GM12878 (cell line): Measurements from ENCODE around the gene TSHZ2. TPM values are rescaled to one million over a fixed set of nuclear protein-coding genes. Genes with fewer than 3 reads are reported as not detected.

Source experiments
- ATAC-seq: fragments of 200-7000 bp; cut with Tn5 transposase; 3 replicates; pipeline ENCODE4 v1.9.1; 2020; ENCODE audit warnings: mild to moderate bottlenecking, moderate library complexity
- BruUV-seq: library from RNA; stranded (reverse); fragments of 400-500 nt; replicated peaks from 2 replicates; lab custom pipeline; 2021; lab: Mats Ljungman, UMichigan
- CTCF ChIA-PET: fragments of 300-600 bp; sonication (Branson Sonifier 250); formaldehyde crosslinking; extraction: SDS; loops from one replicate; lab custom pipeline; 2021; ENCODE audit warnings: inconsistent platforms; lab: Yijun Ruan, JAX
- POLR2A ChIA-PET: fragments of 350-600 bp; formaldehyde crosslinking; extraction: SDS; loops from one replicate; lab custom pipeline; 2021; ENCODE audit warnings: inconsistent platforms; lab: Charles Lee
- RAD21 ChIA-PET: fragments of 300-600 bp; sonication (Branson Sonifier 250); formaldehyde crosslinking; loops from one replicate; lab custom pipeline; 2023; ENCODE audit warnings: antibody characterized with exemption; ENCODE audit not compliant: unreplicated experiment; lab: Charles Lee
- SMC1A ChIA-PET: fragments of 300-600 bp; sonication (Branson Sonifier 250); formaldehyde crosslinking; loops from one replicate; lab custom pipeline; 2023; ENCODE audit not compliant: unreplicated experiment, uncharacterized antibody; lab: Charles Lee
- DNase-seq: peaks from one replicate; pipeline ENCODE4 v3.0.0-alpha.2; 2011; ENCODE audit warnings: low read depth, low spot score
- FAIRE-seq: peaks from 3 replicates; lab custom pipeline; 2011; peaks lifted over from hg19 to GRCh38; lab: Jason Lieb, UNC
- H2AFZ ChIP-seq: 2 replicates; pipeline ENCODE4 v1.6.0; 2011; ENCODE audit warnings: low read depth, low read length, control low read depth; ENCODE audit not compliant: control insufficient read depth
- H3K27ac ChIP-seq: 2 replicates; pipeline ENCODE4 v1.5.1; 2011; ENCODE audit warnings: control low read depth; ENCODE audit not compliant: control insufficient read depth, insufficient read depth
- H3K27me3 ChIP-seq, 2 experiments: replicated peaks in 1 of 2; 2 replicates each; pipeline versions ENCODE4 v1.6.0 to v1.6.1; 2011; ENCODE audit warnings: low read length in 1 of 2; ENCODE audit not compliant: control insufficient read depth in 2 of 2, insufficient read depth in 2 of 2
- H3K36me3 ChIP-seq, 2 experiments: 2 replicates each; pipeline ENCODE4 v1.5.1; 2011; ENCODE audit warnings: low read length in 1 of 2; ENCODE audit not compliant: control insufficient read depth in 2 of 2, insufficient read depth in 2 of 2
- H3K4me1 ChIP-seq: 2 replicates; pipeline ENCODE4 v1.6.1; 2011; ENCODE audit warnings: mild to moderate bottlenecking, low read length, moderate library complexity, mixed read lengths; ENCODE audit not compliant: control insufficient read depth, insufficient read depth
- H3K4me2 ChIP-seq: 2 replicates; pipeline ENCODE4 v1.6.0; 2011; ENCODE audit warnings: control low read depth; ENCODE audit not compliant: control insufficient read depth, insufficient read depth
- H3K4me3 ChIP-seq: fragments of 200-600 bp; sonication (generic); 2 replicates; pipeline ENCODE4 v1.5.1; 2016
- H3K79me2 ChIP-seq: 2 replicates; pipeline ENCODE4 v1.6.0; 2011; ENCODE audit warnings: low read length; ENCODE audit not compliant: control insufficient read depth, insufficient read depth
- H3K9ac ChIP-seq: 2 replicates; pipeline ENCODE4 v1.8.0; 2011; ENCODE audit warnings: low read length, control low read depth, mixed read lengths; ENCODE audit not compliant: control insufficient read depth, insufficient read depth
- H3K9me3 ChIP-seq: replicated peaks from 3 replicates; pipeline ENCODE4 v1.5.1; 2011; ENCODE audit warnings: mild to moderate bottlenecking, low read length; ENCODE audit not compliant: control insufficient read depth, insufficient read depth
- H4K20me1 ChIP-seq: 2 replicates; pipeline ENCODE4 v1.6.0; 2011; ENCODE audit not compliant: control insufficient read depth, insufficient read depth
- CBFB ChIP-seq: IDR thresholded peaks from 2 replicates; pipeline ENCODE4 v1.6.1; 2016; ENCODE audit warnings: antibody characterized with exemption, low read depth
- CREB1 ChIP-seq: IDR thresholded peaks from 2 replicates; pipeline ENCODE4 v1.6.1; 2012; ENCODE audit warnings: low read depth, mild to moderate bottlenecking, inconsistent platforms
- IKZF1 ChIP-seq: fragments of 450-650 bp; conservative IDR thresholded peaks from 2 replicates; pipeline ENCODE4 v1.6.1; 2017; ENCODE audit warnings: antibody characterized with exemption, mild to moderate bottlenecking
- NBN ChIP-seq: fragments of 450-650 bp; IDR thresholded peaks from 2 replicates; pipeline ENCODE4 v1.6.1; 2016
- NFYB ChIP-seq: IDR thresholded peaks from 2 replicates; pipeline ENCODE4 v1.6.1; 2011; ENCODE audit warnings: low read depth, mild to moderate bottlenecking, low read length, improper control_type of control experiment, moderate library complexity; ENCODE audit not compliant: insufficient read depth
- NR2C2 ChIP-seq: IDR thresholded peaks from 2 replicates; pipeline ENCODE4 v1.6.1; 2011; ENCODE audit warnings: borderline replicate concordance, low read depth; ENCODE audit not compliant: control insufficient read depth, insufficient read length
- PAX5 ChIP-seq: IDR thresholded peaks from 2 replicates; pipeline ENCODE4 v1.6.1; 2011; ENCODE audit warnings: low read depth, low read length, borderline replicate concordance
- SMAD1 ChIP-seq: fragments of 450-650 bp; IDR thresholded peaks from 2 replicates; pipeline ENCODE4 v1.6.1; 2018; ENCODE audit warnings: mild to moderate bottlenecking, low read depth; ENCODE audit not compliant: partially characterized antibody
- SMAD5 ChIP-seq: IDR thresholded peaks from 2 replicates; pipeline ENCODE4 v1.6.1; 2016; ENCODE audit warnings: antibody characterized with exemption, low read depth
- SPI1 ChIP-seq: IDR thresholded peaks from 2 replicates; pipeline ENCODE4 v1.6.1; 2011; ENCODE audit warnings: low read depth, mild to moderate bottlenecking, low read length, moderate library complexity, borderline replicate concordance; ENCODE audit not compliant: insufficient read depth
- STAT3 ChIP-seq: IDR thresholded peaks from 2 replicates; pipeline ENCODE4 v1.6.1; 2011; ENCODE audit warnings: low read depth, low read length, improper control_type of control experiment
- SUPT20H ChIP-seq: IDR thresholded peaks from 2 replicates; pipeline ENCODE4 v1.6.1; 2011; ENCODE audit warnings: low read depth, mild to moderate bottlenecking, low read length, moderate library complexity, borderline replicate concordance; ENCODE audit not compliant: control insufficient read depth
- SUZ12 ChIP-seq: fragments of 200-600 bp; sonication (generic); IDR thresholded peaks from one replicate; pipeline ENCODE4 v1.6.1; 2018; ENCODE audit warnings: antibody characterized with exemption, mild to moderate bottlenecking; ENCODE audit not compliant: unreplicated experiment
- USF1 ChIP-seq: IDR thresholded peaks from 2 replicates; pipeline ENCODE4 v1.6.1; 2011; ENCODE audit warnings: borderline replicate concordance, low read depth, mild to moderate bottlenecking, moderate library complexity, mixed read lengths, low read length; ENCODE audit not compliant: insufficient read depth; ENCODE audit errors: extremely low read length
- ZNF384 ChIP-seq: IDR thresholded peaks from 2 replicates; pipeline ENCODE4 v1.6.1; 2012; ENCODE audit warnings: low read depth, mild to moderate bottlenecking, low read length, improper control_type of control experiment, borderline replicate concordance
- WGBS: methylation state at CpG from one replicate; pipeline ENCODE4 v1.1.6; 2016; ENCODE audit warnings: low lambda C conversion rate; ENCODE audit not compliant: insufficient replicate concordance, insufficient coverage; ENCODE audit errors: missing lambda C conversion rate; 5-methylcytosine and 5-hydroxymethylcytosine counted together
- in situ Hi-C: fragments of 300-500 bp; cut with MboI; formaldehyde crosslinking; loops from 9 replicates; pipeline ENCODE4 v1.14.3; 2018; ENCODE audit warnings: mixed read lengths
- intact Hi-C: fragments of 100-400 bp; cut with micrococcal nuclease; formaldehyde crosslinking; loops from one replicate; pipeline ENCODE4 v1.14.2; 2022; ENCODE audit not compliant: unreplicated experiment
- polyA plus RNA-seq, 11 experiments: library from polyadenylated mRNA; depleted of rRNA in 4 of 11; unstranded in 6 of 11; stranded (reverse) in 5 of 11; fragments of >200 nt; fragmentation: Nextera tagmentation in 4 of 11; fragmentation: Illumina TruSeq in 1 of 11; extraction: Ambion mirVana in 4 of 11; extraction: Trizol in 1 of 11; gene quantifications; 1 replicate in 1 of 11; 2 replicates in 10 of 11; pipeline versions ENCODE4 v1.2.1 to v1.2.3, GENCODE V29; 2011 to 2016; ENCODE audit warnings: inconsistent platforms in 2 of 11, missing spikeins in 2 of 11, low read depth in 1 of 11
- total RNA-seq, 4 experiments: library from RNA; depleted of rRNA in 3 of 4; stranded (reverse); fragments of >200 nt in 3 of 4; fragmentation: Illumina TruSeq in 1 of 4; extraction: Trizol in 1 of 4; gene quantifications; 2 replicates each; pipeline versions ENCODE4 v1.2.1 to v1.2.3, GENCODE V29; 2013 to 2021

The TSHZ2 gene
- total and polyA plus RNA-seq, 10 of the 15 experiments (the other 5 are each of a cell fraction or from before 2014, with no cell fraction given) = 0.01 to 0.86 (median 0.13) TPM; not detected in 2

GRCh38 chr20:53220482-53221307, 248.5 kb downstream of the TSHZ2 start (continued):
- TF ChIP-seq USF1 = no peak

- Histone ChIP-seq H3K4me1 (peaks cover 4% of the 10 kb centered on the region), H3K4me3 (no peak overlapping the region), H3K9ac (no peak overlapping the region), H3K4me2 (no peak overlapping the region), H3K27ac (no peak overlapping the region), H4K20me1 (no peaks in the 10 kb centered on the region), H3K27me3 (no peaks in the 10 kb centered on the region), H3K79me2 (no peaks in the 10 kb centered on the region), H3K36me3 (no peaks in the 10 kb centered on the region), H3K9me3 (no peaks in the 10 kb centered on the region; the same call in 2 of the 3 replicates), H2AFZ (no peak overlapping the region)
- RAD21 ChIA-PET = no interaction called here
- 52% methylated on average over 3 of the region's 3 CpGs for WGBS
- TF ChIP-seq SMAD5 = no peak
- no peak for TF ChIP-seq PAX5
- TF ChIP-seq IKZF1 = no peak
- TF ChIP-seq SUPT20H = no peak
- no peak for TF ChIP-seq ZNF384
- no peak for TF ChIP-seq CBFB
- no peak for TF ChIP-seq STAT3
- TF ChIP-seq NBN = no peak
- TF ChIP-seq NR2C2 = no peak
- TF ChIP-seq NFYB = no peak
- TF ChIP-seq SPI1 = no peak
- no peak for TF ChIP-seq CREB1
- no peak for TF ChIP-seq SMAD1
- no peak for TF ChIP-seq SUZ12
- FAIRE-seq (no peak), DNase-seq (no peak), ATAC-seq (no peak)
- intact Hi-C loops = no loop called here
- SMC1A ChIA-PET = interaction anchor here (1.2 kb wide), 1 partner anchor 9 kb away, joined by 3 read pairs; no protein-coding TSS in a partner anchor
- no TSS peak for BruUV-seq
- CTCF ChIA-PET = no interaction called here
- POLR2A ChIA-PET = no interaction called here
- in situ Hi-C loops = no loop called here
These were observed 249.6 kb downstream of the TSHZ2 start for GRCh38 chr20:53221731-53222130.
